ENCODE results near the gene DNHD1.
"Not testable (repeated sequence)": the region's sequence is repeated elsewhere in the genome, so short reads cannot be mapped to it uniquely, and the experiment has no call there.

DNHD1 gene

DNA sequence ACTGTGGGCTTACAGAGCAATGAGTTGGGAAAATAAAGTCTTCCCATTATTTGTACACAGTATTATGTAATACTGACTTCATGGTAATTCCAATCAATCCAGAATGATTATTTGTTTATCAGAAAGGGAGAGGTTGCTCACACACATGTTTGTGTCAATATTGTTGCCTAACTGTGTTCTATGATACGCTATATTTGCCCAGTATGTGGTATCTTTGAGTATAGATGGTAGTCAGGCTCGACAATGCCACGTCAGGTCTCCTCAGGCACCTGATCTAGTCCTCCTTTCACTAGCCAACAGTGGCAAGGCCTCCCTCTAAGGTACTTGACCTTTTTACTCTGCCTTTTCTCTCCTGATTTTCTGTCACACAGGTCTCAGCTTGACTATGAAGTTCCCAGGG is 5.3 kb downstream of the DNHD1 start:
- TF ChIP-seq, protein P1, sequence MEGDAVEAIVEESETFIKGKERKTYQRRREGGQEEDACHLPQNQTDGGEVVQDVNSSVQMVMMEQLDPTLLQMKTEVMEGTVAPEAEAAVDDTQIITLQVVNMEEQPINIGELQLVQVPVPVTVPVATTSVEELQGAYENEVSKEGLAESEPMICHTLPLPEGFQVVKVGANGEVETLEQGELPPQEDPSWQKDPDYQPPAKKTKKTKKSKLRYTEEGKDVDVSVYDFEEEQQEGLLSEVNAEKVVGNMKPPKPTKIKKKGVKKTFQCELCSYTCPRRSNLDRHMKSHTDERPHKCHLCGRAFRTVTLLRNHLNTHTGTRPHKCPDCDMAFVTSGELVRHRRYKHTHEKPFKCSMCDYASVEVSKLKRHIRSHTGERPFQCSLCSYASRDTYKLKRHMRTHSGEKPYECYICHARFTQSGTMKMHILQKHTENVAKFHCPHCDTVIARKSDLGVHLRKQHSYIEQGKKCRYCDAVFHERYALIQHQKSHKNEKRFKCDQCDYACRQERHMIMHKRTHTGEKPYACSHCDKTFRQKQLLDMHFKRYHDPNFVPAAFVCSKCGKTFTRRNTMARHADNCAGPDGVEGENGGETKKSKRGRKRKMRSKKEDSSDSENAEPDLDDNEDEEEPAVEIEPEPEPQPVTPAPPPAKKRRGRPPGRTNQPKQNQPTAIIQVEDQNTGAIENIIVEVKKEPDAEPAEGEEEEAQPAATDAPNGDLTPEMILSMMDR (IDR thresholded peaks at IDR 0.05; ENCODE audit: low read length, missing control alignments): no peak
- no peak for DNase-seq (ENCODE audit: low read depth)
- no peak overlapping the region for H3K4me3 ChIP-seq (replicated peaks; ENCODE audit: low read depth, low read length)

DNA sequence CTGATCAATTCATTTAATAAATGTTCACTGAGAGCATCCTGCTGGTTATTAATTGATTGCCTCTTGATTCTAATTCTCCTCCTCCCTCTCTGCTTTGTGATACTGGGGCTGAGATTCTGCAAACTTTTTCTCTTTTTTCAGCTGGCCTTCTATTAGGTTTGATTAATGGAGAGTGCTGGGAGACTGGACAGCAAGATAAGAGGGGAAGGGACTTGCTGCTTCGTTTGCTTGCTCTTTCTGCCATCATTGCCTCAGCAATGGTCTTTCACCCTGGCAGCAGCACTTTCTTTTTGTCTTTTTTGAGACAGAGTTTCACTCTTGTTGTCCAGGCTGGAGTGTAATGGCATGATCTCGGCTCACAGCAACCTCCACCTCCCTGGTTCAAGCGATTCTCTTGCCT is 7.1 kb downstream of the DNHD1 start:
- TF ChIP-seq, protein P1 (IDR thresholded peaks at IDR 0.05; ENCODE audit: low read length, missing control alignments): no peak
- DNase-seq (ENCODE audit: low read depth): no peak
- no peak overlapping the region for H3K4me3 ChIP-seq (replicated peaks; ENCODE audit: low read depth, low read length)

DNA sequence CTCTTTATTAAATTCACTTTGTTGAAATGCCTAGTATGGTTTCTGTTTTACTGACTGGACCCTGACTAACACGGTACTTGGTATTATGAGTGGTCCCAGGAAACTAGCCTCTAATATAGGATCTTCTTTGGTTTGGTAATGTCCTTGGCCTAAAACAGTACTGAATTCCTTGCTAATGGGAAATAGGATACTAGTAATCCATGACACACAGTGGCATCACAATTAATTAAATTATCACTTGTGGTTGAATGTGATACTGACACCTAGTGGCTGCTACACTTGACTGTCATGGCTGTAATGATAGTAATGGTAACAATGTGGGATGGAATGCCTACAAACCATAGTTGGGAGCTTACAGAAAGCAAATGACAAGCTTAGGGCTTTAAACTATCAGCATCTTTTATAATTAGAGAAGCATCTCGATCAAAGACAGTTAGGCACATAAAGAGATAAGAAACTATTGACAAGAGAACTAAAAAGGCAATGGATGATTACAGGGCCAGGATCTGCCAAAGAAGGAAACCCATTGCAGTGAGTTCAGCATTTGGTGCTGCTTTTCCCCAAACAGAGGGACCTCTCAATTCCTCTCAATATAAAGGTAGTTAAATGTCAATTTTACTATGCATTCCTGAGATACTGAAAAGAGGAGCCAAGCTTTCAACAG is 8.6 kb downstream of the DNHD1 start:
- TF ChIP-seq, protein P1 (IDR thresholded peaks at IDR 0.05; ENCODE audit: low read length, missing control alignments): peak; percentile 80
- peak; percentile 74 for DNase-seq (ENCODE audit: low read depth)
- H3K4me3 ChIP-seq (replicated peaks; ENCODE audit: low read depth, low read length): no peak overlapping the region

DNA sequence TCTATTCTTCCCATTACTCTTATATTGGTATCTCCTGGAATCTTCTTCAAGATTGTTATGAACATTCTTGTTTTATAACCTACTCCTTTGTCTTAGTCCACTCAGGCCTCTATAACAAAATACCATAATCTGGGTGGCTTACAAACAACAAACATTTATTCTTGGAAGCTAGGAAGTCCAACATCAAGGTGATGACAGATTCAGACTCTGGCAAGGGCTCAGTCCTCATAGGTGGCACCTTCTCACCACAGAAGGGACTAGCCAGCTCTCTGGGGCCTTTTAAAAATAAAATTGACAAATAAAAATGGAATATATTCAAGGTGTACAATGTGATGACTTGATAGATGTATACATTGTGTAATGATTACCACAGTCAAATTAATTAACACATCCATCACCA is 19.8 kb downstream of the DNHD1 start:
- TF ChIP-seq, protein P1 (IDR thresholded peaks at IDR 0.05; ENCODE audit: low read length, missing control alignments): no peak
- no peak for DNase-seq (ENCODE audit: low read depth)
- H3K4me3 ChIP-seq (replicated peaks; ENCODE audit: low read depth, low read length): no peak overlapping the region

DNA sequence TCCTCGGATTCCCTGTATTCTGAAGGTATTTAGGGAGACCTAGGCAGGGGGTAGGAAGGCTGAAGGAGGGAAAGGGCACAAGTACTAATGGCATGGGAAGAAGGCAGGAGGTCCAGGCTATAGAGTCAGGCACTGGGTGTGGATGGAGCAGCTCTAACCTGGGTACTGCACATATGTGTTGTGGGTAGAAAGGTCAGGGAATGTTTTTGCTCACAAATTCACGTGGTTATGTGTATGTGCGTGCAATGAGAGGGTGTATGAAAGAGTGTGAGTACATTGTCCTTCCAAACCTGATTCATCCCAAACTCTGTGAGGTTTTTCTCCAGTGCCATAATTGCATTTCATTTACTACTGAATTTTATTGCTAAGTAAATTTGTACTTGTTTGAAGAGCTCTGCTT is 23.2 kb downstream of the DNHD1 start:
- no peak overlapping the region for H3K4me3 ChIP-seq (replicated peaks; ENCODE audit: low read depth, low read length)
- DNase-seq (ENCODE audit: low read depth): no peak
- TF ChIP-seq, protein P1 (IDR thresholded peaks at IDR 0.05; ENCODE audit: low read length, missing control alignments): no peak

DNA sequence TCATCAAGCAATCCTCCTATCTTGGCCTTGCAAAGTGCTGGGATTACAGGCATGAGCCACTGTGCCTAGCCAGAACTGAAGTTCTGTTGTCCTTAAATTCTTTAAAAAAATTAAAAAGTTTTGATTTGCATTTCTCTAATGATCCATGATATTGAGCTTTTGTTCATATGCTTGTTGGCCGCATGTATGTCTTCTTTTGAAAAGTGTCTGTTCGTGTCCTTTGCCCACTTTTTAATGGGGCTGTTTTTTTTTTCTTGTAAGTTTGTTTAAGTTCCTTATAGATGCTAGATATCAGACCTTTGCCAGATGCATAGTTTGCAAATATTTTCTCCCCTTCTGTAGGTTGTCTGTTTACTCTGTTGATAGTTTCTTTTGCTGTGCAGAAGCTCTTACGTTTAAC is 24.9 kb downstream of the DNHD1 start:
- H3K4me3 ChIP-seq (replicated peaks; ENCODE audit: low read depth, low read length); DNase-seq (ENCODE audit: low read depth): not testable (repeated sequence)

DNA sequence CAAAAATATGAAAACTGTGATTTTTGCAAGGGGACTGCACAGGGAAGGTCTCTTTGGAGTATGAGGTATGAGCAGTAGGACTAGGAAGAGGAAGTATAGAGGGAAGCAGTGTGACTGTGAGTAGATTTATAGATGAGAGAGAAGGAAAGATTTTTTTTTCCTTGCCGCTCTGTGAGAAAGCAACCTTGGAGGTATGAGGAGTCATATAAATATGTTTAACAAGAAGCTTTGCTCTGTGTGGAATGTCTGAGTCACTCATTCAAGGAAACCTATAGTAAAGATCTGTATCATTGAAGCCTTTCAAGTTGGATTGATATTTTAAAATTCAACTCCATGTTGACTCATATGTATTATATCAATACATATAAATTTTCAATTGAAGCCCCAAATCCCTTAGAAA is 26.2 kb downstream of the DNHD1 start:
- TF ChIP-seq, protein P1 (IDR thresholded peaks at IDR 0.05; ENCODE audit: low read length, missing control alignments): no peak
- H3K4me3 ChIP-seq (replicated peaks; ENCODE audit: low read depth, low read length): no peak overlapping the region
- peak; percentile 39 for DNase-seq (ENCODE audit: low read depth)

Measured in fibroblast of pulmonary artery (primary cell).